Ascending aorta (tissue), 2 donors: ENCODE results near the gene DCAF10. TPM values are rescaled to one million over a fixed set of nuclear protein-coding genes. Genes with fewer than 3 reads are reported as not detected.
"Not testable (repeated sequence)": the region's sequence is repeated elsewhere in the genome, so short reads cannot be mapped to it uniquely, and the experiment has no call there.

Experiments
- DNase-seq, 2 donors: peaks; one replicate each; pipeline ENCODE4 v3.0.0-alpha.2; 2019; ENCODE audit warnings: low spot score in 2 of 2
- H3K27ac ChIP-seq, 2 donors: fragments of 200-600 bp; sonication (generic); one replicate each; pipeline ENCODE4 v1.5.1; 2016 to 2017; ENCODE audit warnings: mild to moderate bottlenecking in 1 of 2
- H3K27me3 ChIP-seq: fragments of 200-600 bp; sonication (generic); one replicate; pipeline ENCODE4 v1.5.1; 2017
- H3K36me3 ChIP-seq, 2 donors: fragments of 200-600 bp; sonication (generic); one replicate each; pipeline ENCODE4 v1.5.1; 2016
- H3K4me1 ChIP-seq, 2 donors: fragments of 200-600 bp; sonication (generic); one replicate each; pipeline ENCODE4 v1.5.1; 2016 to 2017; ENCODE audit warnings: mild to moderate bottlenecking in 1 of 2
- H3K4me3 ChIP-seq, 2 donors: fragments of 200-600 bp; sonication (generic); one replicate each; pipeline ENCODE4 v1.5.1; 2016 to 2017; ENCODE audit warnings: mild to moderate bottlenecking in 1 of 2
- H3K9me3 ChIP-seq, 2 donors: fragments of 200-600 bp; sonication (generic); one replicate each; pipeline ENCODE4 v1.5.1; 2016
- CTCF ChIP-seq, 3 experiments: fragments of 200-600 bp in 2 of 3; fragments of 450-650 bp in 1 of 3; sonication (generic) in 2 of 3; IDR thresholded peaks; one replicate each; pipeline ENCODE4 v1.5.1; 2016 to 2019; ENCODE audit warnings: antibody characterized with exemption in 3 of 3, mild to moderate bottlenecking in 1 of 3, moderate library complexity in 1 of 3
- intact Hi-C: fragments of 100-400 bp; cut with DNase I; formaldehyde crosslinking; loops from one replicate; pipeline ENCODE4 v1.15.1; 2023
- total RNA-seq: library from RNA; depleted of rRNA; stranded (reverse); fragments of >200 nt; gene quantifications from one replicate; pipeline ENCODE4 v1.1.0, GENCODE V29; 2016

Gene DCAF10
- total RNA-seq, 1 donor from 2014 or later: 23.5 TPM

DNA sequence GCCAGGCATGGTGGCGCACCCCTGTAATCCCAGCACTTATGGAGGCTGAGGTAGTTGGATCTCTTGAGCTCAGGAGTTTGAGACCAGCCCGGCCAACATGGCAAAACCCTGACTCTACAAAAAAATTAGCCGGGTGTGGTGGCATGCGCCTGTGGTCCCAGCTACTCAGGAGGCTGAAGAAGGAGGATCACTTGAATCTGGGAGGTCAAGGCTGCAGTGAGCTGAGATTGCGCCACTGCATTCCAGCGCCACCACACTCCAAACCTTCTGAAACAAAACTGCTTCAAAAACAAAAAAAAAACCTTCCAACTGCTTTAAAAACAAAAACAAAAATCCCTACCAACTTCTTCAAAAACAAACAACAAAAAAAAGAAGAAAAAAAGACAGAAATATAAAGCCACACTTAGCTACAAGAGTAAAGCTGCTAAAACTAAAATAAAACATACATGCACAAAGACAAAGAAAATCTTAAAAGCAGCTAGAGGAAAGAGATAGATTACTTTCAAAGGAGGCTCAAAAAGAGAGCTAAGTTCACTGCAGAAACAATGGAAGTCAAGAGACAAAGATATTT lies 11.4 kb downstream of the DCAF10 start:
- no peaks in the 10 kb centered on the region for H3K27me3 ChIP-seq
- H3K4me3 ChIP-seq: no peak overlapping the region
- H3K9me3 ChIP-seq: no peaks in the 10 kb centered on the region
- no peak overlapping the region for H3K27ac ChIP-seq
- TF ChIP-seq CTCF (IDR thresholded peaks at IDR 0.05): no peak
- DNase-seq: no peak
- intact Hi-C loops: no loop called here
- H3K4me1 ChIP-seq: no peaks in the 10 kb centered on the region
- peaks cover 4 to 7% of the 10 kb centered on the region in 2 donors for H3K36me3 ChIP-seq

GRCh38 chr9:37812773-37813379 lies 12.3 kb downstream of the DCAF10 start:
- H3K9me3 ChIP-seq: no peaks in the 10 kb centered on the region
- no peaks in the 10 kb centered on the region for H3K27me3 ChIP-seq
- intact Hi-C loops: no loop called here
- H3K27ac ChIP-seq: no peak overlapping the region
- TF ChIP-seq CTCF (IDR thresholded peaks at IDR 0.05): no peak
- H3K4me3 ChIP-seq: no peak overlapping the region
- peaks cover 4 to 5% of the 10 kb centered on the region in 2 donors for H3K36me3 ChIP-seq
- no peak for DNase-seq
- no peaks in the 10 kb centered on the region for H3K4me1 ChIP-seq

DNA sequence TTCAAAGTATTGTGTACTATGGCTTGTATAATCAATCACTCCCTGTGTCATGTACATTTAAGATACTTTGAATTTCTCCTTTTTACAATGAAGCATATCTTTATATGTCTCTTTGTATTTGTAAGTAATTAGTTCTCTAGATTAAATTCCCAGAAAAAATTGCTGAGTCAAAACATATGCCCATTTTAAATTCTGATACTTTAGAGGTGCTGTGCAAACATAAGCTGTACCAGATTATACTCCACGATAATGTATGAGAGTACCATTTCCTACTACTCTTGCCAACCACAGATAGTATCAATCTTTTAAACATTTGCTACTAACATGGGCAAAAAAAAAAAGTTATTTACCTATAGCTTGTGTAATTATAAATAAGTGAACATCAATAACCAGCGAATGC lies 18.3 kb downstream of the DCAF10 start:
- no peaks in the 10 kb centered on the region for H3K9me3 ChIP-seq
- no peak for DNase-seq
- no peak for TF ChIP-seq CTCF (IDR thresholded peaks at IDR 0.05)
- H3K36me3 ChIP-seq: peaks cover 9 to 13% of the 10 kb centered on the region in 2 donors
- no peak overlapping the region for H3K27ac ChIP-seq
- H3K4me1 ChIP-seq: no peaks in the 10 kb centered on the region
- intact Hi-C loops: no loop called here
- no peak overlapping the region for H3K4me3 ChIP-seq
- no peaks in the 10 kb centered on the region for H3K27me3 ChIP-seq

GRCh38 chr9:37820142-37820541 lies 19.5 kb downstream of the DCAF10 start:
- Histone ChIP-seq H3K27me3 (no peaks in the 10 kb centered on the region), H3K36me3 (peaks cover 11 to 16% of the 10 kb centered on the region in 2 donors), H3K4me3 (no peak overlapping the region), H3K9me3 (no peaks in the 10 kb centered on the region), H3K4me1 (no peaks in the 10 kb centered on the region), H3K27ac (no peak overlapping the region)
- intact Hi-C loops: no loop called here
- TF ChIP-seq CTCF (IDR thresholded peaks at IDR 0.05): no peak
- DNase-seq: no peak

GRCh38 chr9:37825174-37825573 lies 24.6 kb downstream of the DCAF10 start:
- H3K4me3 ChIP-seq, DNase-seq, H3K9me3 ChIP-seq, H3K27me3 ChIP-seq, H3K4me1 ChIP-seq, intact Hi-C loops, H3K27ac ChIP-seq: not testable (repeated sequence)
- peaks cover 22 to 29% of the 10 kb centered on the region in 2 donors for H3K36me3 ChIP-seq

DNA sequence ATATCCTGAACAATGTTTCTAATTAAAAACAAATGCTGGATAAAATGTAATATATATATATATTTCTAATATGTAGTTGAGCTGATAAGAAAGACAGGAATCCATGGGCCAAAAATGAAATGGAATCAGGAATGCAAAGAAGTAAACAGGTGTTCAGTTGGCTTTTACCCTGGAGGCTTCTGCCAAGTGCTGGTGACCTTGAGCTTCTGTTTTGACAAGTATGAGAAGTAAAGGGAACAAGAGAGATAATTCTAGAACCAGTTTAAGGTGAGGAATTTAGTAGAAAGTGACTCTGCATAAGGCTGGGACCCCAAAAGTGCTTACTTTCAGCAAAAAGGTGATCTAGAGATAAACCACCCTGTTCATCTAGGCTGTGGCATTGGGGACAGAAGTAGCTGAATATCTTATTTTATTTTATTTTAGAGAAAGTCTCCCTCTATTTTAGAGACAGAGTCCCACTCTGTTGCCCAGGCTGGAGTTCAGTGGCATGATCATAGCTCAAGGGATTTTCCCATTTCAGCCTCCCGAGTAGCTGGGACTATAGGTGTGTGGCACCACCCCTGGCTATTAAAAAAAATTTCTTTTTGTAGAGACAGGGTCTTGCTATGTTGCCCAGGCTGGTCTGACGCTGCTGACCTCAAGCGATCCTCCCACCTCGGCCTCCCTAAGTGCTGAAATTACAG lies 27.0 kb downstream of the DCAF10 start:
- H3K36me3 ChIP-seq: peaks cover 9 to 24% of the 10 kb centered on the region in 2 donors

More for the DNA sequence above, 27.0 kb downstream of the DCAF10 start:
- no peak for TF ChIP-seq CTCF (IDR thresholded peaks at IDR 0.05)
- intact Hi-C loops: no loop called here
- Histone ChIP-seq H3K27ac (no peak overlapping the region), H3K4me3 (no peak overlapping the region), H3K4me1 (no peaks in the 10 kb centered on the region), H3K9me3 (no peaks in the 10 kb centered on the region), H3K27me3 (no peaks in the 10 kb centered on the region)
- no peak for DNase-seq
